ENCODE measurements around the gene ELAC2.

The ELAC2 gene, protein sequence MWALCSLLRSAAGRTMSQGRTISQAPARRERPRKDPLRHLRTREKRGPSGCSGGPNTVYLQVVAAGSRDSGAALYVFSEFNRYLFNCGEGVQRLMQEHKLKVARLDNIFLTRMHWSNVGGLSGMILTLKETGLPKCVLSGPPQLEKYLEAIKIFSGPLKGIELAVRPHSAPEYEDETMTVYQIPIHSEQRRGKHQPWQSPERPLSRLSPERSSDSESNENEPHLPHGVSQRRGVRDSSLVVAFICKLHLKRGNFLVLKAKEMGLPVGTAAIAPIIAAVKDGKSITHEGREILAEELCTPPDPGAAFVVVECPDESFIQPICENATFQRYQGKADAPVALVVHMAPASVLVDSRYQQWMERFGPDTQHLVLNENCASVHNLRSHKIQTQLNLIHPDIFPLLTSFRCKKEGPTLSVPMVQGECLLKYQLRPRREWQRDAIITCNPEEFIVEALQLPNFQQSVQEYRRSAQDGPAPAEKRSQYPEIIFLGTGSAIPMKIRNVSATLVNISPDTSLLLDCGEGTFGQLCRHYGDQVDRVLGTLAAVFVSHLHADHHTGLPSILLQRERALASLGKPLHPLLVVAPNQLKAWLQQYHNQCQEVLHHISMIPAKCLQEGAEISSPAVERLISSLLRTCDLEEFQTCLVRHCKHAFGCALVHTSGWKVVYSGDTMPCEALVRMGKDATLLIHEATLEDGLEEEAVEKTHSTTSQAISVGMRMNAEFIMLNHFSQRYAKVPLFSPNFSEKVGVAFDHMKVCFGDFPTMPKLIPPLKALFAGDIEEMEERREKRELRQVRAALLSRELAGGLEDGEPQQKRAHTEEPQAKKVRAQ

GRCh38 chr17:13017655-13018459, at the start of gene ELAC2:
Gene ELAC2 (minus strand): TSS chr17:13018027. CDS start chr17:13017947, 80 bp downstream.
- peak; percentile 93 to 96 for DNase-seq (ENCODE audit: low read depth in 2 of 2)

DNA sequence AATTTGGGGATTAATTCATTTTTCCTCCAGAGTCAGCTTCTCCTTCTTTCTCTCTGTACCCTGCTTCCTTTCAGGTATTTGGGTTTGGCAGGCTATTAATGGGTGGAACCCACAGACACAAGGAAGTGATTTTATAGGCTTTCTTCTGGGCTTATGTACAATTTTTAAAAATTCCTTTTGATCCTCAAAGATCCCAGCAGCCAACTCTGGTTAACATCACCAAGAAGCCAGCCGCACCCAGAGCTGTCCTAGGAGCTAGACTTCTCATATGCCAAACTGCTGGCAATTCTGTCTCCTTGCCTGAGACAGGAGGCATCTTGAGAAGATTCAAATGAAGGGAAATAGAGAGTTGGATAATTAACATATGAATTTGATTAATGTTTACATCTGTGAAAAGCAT, 47.2 kb upstream of the ELAC2 start:
- no peak for DNase-seq (ENCODE audit: low read depth in 2 of 2)

GRCh38 chr17:13055131-13055530, 37.3 kb upstream of the ELAC2 start:
- DNase-seq (ENCODE audit: low read depth in 2 of 2), result no peak

- no peak for DNase-seq (ENCODE audit: low read depth in 2 of 2)
Observed at GRCh38 chr17:13054666-13055065, 36.8 kb upstream of the ELAC2 start.

DNA sequence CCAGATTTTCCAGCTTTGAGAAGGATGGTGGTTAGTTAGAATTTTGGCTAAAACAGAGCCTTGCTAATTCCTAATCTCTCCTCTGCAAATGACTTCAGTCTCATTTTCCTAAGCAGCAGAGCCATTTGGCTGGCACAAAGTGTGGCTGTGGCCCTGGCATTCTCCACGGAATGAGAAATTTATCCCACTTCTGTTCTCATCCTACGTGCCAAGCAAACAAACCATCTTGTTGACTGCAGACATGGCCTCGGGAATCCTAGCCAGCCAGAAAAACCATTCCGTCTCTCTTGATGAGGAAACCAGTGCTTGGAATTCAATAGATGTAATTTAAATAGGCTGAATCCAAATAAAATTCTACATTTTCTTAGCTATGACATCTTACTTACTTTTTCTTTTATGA, 34.1 kb upstream of the ELAC2 start:
- no peak for DNase-seq (ENCODE audit: low read depth in 2 of 2)

DNA sequence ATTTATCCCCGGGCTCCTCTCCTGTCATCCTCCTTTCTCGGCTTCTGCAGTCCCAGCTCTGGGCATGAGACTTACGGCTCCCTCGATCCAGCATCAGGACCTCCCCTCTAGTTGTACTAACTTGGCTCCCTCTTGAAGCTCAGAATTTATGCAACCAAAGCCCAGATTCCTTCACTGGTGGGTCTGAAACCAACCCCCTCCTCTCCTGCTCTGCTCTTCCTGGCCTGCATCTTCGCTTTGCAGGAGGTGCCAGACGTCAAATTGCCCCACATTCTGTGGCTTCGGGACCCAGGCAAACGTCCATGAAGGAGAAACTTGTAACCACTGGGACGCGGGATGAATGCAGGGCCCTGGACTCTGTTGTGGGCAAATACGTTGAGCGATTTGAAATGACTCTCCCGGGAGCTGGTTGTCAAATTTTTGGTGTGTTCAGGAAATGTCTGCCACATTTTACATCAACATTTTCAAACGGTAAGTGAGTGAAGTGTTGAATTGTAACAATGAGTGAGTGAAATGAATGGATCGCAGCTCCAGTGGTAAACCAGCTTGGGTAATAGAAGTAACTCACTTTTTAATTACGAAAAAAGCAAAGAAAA, 29.3 kb upstream of the ELAC2 start:
- DNase-seq (ENCODE audit: low read depth in 2 of 2), result no peak

DNA sequence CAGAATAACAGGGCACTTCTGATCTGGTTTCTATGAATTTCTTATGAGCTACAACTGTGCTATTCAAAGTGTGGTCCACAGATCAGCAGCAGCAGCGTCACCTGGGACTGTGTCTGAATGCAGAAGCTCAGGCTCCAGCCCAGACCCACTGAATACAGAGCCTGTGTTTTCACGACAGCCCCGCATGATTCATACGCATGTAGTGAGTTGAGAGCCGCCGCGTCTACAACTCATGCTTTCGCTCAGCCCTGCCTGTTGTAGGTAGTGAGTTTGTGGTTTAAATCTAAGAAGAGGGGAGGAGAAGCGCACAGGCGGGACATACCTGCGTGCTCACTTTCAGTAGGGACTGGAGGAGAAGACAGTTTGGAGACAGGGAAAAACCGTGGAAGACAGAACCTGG, 28.5 kb upstream of the ELAC2 start:
- DNase-seq (ENCODE audit: low read depth in 2 of 2), result no peak

GRCh38 chr17:13044572-13045065, 26.8 kb upstream of the ELAC2 start:
- DNase-seq (ENCODE audit: low read depth in 2 of 2), result no peak

- no peak for DNase-seq (ENCODE audit: low read depth in 2 of 2)
Observed at GRCh38 chr17:13038931-13039665, 21.3 kb upstream of the ELAC2 start.

- no peak for DNase-seq (ENCODE audit: low read depth in 2 of 2)
Observed at GRCh38 chr17:13036751-13037150, 18.9 kb upstream of the ELAC2 start.

DNA sequence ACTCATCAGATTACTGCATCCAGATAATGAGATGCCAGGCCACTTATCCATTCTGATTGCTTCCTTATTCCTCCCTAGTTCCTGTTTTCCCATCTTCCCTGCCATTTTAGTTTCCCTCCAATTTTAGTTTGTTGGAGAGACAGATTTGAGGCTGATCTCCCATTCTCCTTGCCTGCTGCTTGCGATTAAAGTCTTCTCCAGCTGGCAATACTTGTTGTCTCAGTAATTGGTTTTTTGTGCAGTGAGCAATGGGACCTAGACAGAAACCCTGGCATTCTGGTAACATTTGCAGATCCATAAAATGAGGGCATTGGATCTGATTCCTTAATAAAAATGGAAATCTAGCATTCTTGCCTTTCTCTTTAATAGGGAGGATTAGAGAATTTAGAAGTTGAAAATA, 17.6 kb upstream of the ELAC2 start:
- DNase-seq (ENCODE audit: low read depth in 2 of 2), result no peak

DNA sequence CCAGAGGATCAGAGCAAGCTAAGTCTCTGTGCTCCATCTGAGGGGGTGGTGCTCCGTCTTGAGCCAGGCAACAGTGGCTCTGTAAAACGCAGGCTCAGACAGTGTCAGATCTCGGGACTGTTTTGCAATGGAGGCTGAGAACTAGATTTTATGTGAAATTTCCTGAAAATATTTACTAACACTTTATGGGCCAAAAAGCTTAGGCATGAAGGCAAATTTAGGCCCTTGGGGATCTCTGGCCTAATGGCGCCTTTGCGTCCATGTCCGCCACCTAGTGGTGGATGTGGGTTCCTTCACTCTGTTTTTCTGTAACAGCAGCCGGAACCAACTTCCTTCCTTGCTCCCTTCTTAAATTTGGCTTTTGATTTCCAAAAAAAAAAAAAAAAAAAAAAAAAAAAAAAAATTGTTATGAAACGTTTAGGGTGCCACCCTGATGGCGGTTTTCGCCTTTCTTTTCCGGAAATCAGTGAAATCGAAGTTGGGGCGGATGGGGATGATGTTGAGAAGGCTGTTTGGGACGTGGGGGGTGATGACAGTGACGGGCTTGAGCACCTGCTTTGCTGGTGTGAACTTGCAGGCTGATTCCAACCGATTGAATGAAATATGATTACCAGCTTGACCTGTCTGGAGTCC, 14.0 kb upstream of the ELAC2 start:
- no peak for DNase-seq (ENCODE audit: low read depth in 2 of 2)

- DNase-seq (ENCODE audit: low read depth in 2 of 2), result no peak
Observed at GRCh38 chr17:13030459-13031300, 12.9 kb upstream of the ELAC2 start.

GRCh38 chr17:13030056-13030455, 12.2 kb upstream of the ELAC2 start:
- DNase-seq (ENCODE audit: low read depth in 2 of 2), result no peak

DNA sequence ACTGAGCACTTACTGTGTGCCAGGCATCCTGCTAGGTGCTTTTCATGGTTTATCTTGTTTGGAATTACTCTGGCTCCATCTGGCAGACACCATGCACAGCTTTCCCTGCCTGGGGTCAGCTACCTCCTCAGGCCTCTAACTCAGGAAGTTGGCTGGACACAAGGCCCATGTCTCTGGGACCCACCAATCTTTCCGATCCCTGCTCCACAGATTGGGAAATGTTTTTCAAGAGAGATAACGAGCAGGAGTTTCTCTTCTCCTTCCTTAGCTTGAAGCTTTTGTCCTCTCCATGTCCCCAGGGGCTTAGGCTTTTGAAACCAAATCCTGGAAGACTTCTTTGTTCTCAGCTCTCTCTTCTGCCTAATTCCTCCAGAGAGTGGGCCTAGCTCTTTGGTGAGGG, 11.5 kb upstream of the ELAC2 start:
- no peak for DNase-seq (ENCODE audit: low read depth in 2 of 2)

GRCh38 chr17:13027246-13027645, 9.4 kb upstream of the ELAC2 start:
- no peak for DNase-seq (ENCODE audit: low read depth in 2 of 2)

- DNase-seq (ENCODE audit: low read depth in 2 of 2), result no peak
Observed at GRCh38 chr17:13025687-13026086, 7.9 kb upstream of the ELAC2 start.

GRCh38 chr17:13025258-13025627, 7.4 kb upstream of the ELAC2 start:
- DNase-seq (ENCODE audit: low read depth in 2 of 2), result no peak

GRCh38 chr17:13024526-13025257, 6.9 kb upstream of the ELAC2 start:
- DNase-seq (ENCODE audit: low read depth in 2 of 2), result peak; percentile 29 to 30

Data from stimulated activated CD8-positive, alpha-beta memory T cell treated with anti-CD3 and anti-CD28 coated beads, Interleukin-15, amount 100 ng/mL, for 4 hours (primary cell).